ENCODE measurements around the gene PLEKHA5. TPM values are rescaled to one million over a fixed set of nuclear protein-coding genes. Genes with fewer than 3 reads are reported as not detected.
"Not testable (repeated sequence)": the region's sequence is repeated elsewhere in the genome, so short reads cannot be mapped to it uniquely, and the experiment has no call there.

The PLEKHA5 gene
- total RNA-seq, 1 experiment from 2014 or later, result 10.8 TPM

GRCh38 chr12:19409376-19409775 is 279.8 kb downstream of the PLEKHA5 start:
- no peak for DNase-seq (ENCODE audit: low spot score)

- DNase-seq (ENCODE audit: low spot score), result no peak
Observed at GRCh38 chr12:19410211-19410610, 280.7 kb downstream of the PLEKHA5 start.

- DNase-seq (ENCODE audit: low spot score), result no peak
Observed at GRCh38 chr12:19410629-19411185, 281.2 kb downstream of the PLEKHA5 start.

GRCh38 chr12:19411234-19412204 is 282.0 kb downstream of the PLEKHA5 start:
- no peak for DNase-seq (ENCODE audit: low spot score)

- no peak for DNase-seq (ENCODE audit: low spot score)
Observed at GRCh38 chr12:19412844-19413243, 283.3 kb downstream of the PLEKHA5 start.

- not testable (repeated sequence) for DNase-seq (ENCODE audit: low spot score)
Observed at GRCh38 chr12:19413582-19413981, 284.0 kb downstream of the PLEKHA5 start.

GRCh38 chr12:19415563-19415962 is 286.0 kb downstream of the PLEKHA5 start:
- no peak for DNase-seq (ENCODE audit: low spot score)

- no peak for DNase-seq (ENCODE audit: low spot score)
Observed at GRCh38 chr12:19419086-19419485, 289.6 kb downstream of the PLEKHA5 start.

- DNase-seq (ENCODE audit: low spot score), result no peak
Observed at GRCh38 chr12:19421503-19422282, 292.2 kb downstream of the PLEKHA5 start.

- DNase-seq (ENCODE audit: low spot score), result no peak
Observed at GRCh38 chr12:19423166-19423930, 293.8 kb downstream of the PLEKHA5 start.

Measured in A172 (cell line).